PC-3 (cell line): ENCODE results near the gene CDH16. TPM values are rescaled to one million over a fixed set of nuclear protein-coding genes. Genes with fewer than 3 reads are reported as not detected.

Experiments
- ATAC-seq: fragments of 200-7000 bp; cut with Tn5 transposase; 2 replicates; pipeline ENCODE4 v1.9.1; 2020; ENCODE audit warnings: mild to moderate bottlenecking, moderate library complexity
- BruUV-seq: library from RNA; stranded (reverse); fragments of 400-500 nt; replicated peaks from 2 replicates; lab custom pipeline; 2021; lab: Mats Ljungman, UMichigan
- CTCF ChIA-PET: fragments of 300-600 bp; sonication (Branson Sonifier 250); formaldehyde crosslinking; loops from one replicate; lab custom pipeline; 2022; ENCODE audit warnings: antibody characterized with exemption; lab: Charles Lee
- POLR2A ChIA-PET: fragments of 300-600 bp; sonication (Branson Sonifier 250); formaldehyde crosslinking; loops from one replicate; lab custom pipeline; 2022; ENCODE audit warnings: antibody characterized with exemption; ENCODE audit not compliant: unreplicated experiment; lab: Charles Lee
- DNase-seq: peaks from one replicate; pipeline ENCODE4 v3.0.0-alpha.2; 2015
- H2AFZ ChIP-seq: fragments of 300-600 bp; sonication (generic); 2 replicates; pipeline ENCODE4 v1.6.0; 2016; ENCODE audit warnings: antibody characterized with exemption, low read length
- H3F3A ChIP-seq: fragments of 300-600 bp; sonication (generic); one replicate; pipeline ENCODE4 v1.6.0; 2017; ENCODE audit warnings: antibody characterized with exemption, low read length, control low read depth, mild to moderate bottlenecking; ENCODE audit not compliant: unreplicated experiment
- H3K27ac ChIP-seq: fragments of 300-600 bp; sonication (generic); 2 replicates; pipeline ENCODE4 v1.5.1; 2016; ENCODE audit warnings: mild to moderate bottlenecking, low read length
- H3K27me3 ChIP-seq: fragments of 300-600 bp; sonication (generic); 2 replicates; pipeline ENCODE4 v1.6.1; 2016; ENCODE audit warnings: low read length, mixed read lengths
- H3K36me3 ChIP-seq: fragments of 300-600 bp; sonication (generic); 2 replicates; pipeline ENCODE4 v1.6.1; 2016; ENCODE audit warnings: low read depth, mixed run types, low read length, mixed read lengths
- H3K4me1 ChIP-seq: fragments of 300-600 bp; sonication (generic); 2 replicates; pipeline ENCODE4 v1.5.1; 2016; ENCODE audit warnings: low read length; ENCODE audit not compliant: insufficient read depth
- H3K4me2 ChIP-seq: fragments of 300-600 bp; sonication (generic); 2 replicates; pipeline ENCODE4 v1.6.0; 2016; ENCODE audit warnings: low read length
- H3K4me3 ChIP-seq: fragments of 300-600 bp; sonication (generic); 2 replicates; pipeline ENCODE4 v1.5.1; 2016; ENCODE audit warnings: mild to moderate bottlenecking, low read length, mixed read lengths
- H3K79me2 ChIP-seq: fragments of 300-600 bp; sonication (generic); 2 replicates; pipeline ENCODE4 v1.6.1; 2017; ENCODE audit warnings: low read length, mixed read lengths
- H3K9ac ChIP-seq: fragments of 300-600 bp; sonication (generic); 2 replicates; pipeline ENCODE4 v1.6.0; 2016; ENCODE audit warnings: mild to moderate bottlenecking, low read length
- H3K9me2 ChIP-seq: fragments of 300-600 bp; sonication (generic); replicated peaks from 2 replicates; pipeline ENCODE4 v1.6.1; 2016; ENCODE audit warnings: mixed run types, low read length, mixed read lengths
- H3K9me3 ChIP-seq: fragments of 300-600 bp; sonication (generic); 2 replicates; pipeline ENCODE4 v1.6.1; 2016; ENCODE audit warnings: low read length, mixed read lengths
- H4K20me1 ChIP-seq: fragments of 300-600 bp; sonication (generic); 2 replicates; pipeline ENCODE4 v1.6.1; 2016; ENCODE audit warnings: low read length, mixed read lengths
- EZH2 ChIP-seq: fragments of 300-600 bp; sonication (generic); IDR thresholded peaks from one replicate; pipeline ENCODE4 v1.6.1; 2017; ENCODE audit warnings: antibody characterized with exemption, mild to moderate bottlenecking, low read length; ENCODE audit not compliant: unreplicated experiment
- EZH2phosphoT487 ChIP-seq: fragments of 300-600 bp; sonication (generic); IDR thresholded peaks from 2 replicates; pipeline ENCODE4 v1.6.1; 2018; ENCODE audit warnings: mild to moderate bottlenecking, antibody characterized with exemption, low read length, borderline replicate concordance
- intact Hi-C: fragments of 100-400 bp; cut with micrococcal nuclease; formaldehyde crosslinking; loops from 2 replicates; pipeline ENCODE4 v1.9.0; 2023
- total RNA-seq: library from RNA; depleted of rRNA; stranded (reverse); fragments of >200 nt; gene quantifications from 2 replicates; pipeline ENCODE4 v1.2.3, GENCODE V29; 2014
- TF ChIP-seq, protein P1 (sequence below): fragments of 300-600 bp; sonication (generic); conservative IDR thresholded peaks from 2 replicates; pipeline ENCODE4 v1.5.1; 2017; ENCODE audit warnings: antibody characterized with exemption, low read depth, mild to moderate bottlenecking, low read length

Gene CDH16
- total RNA-seq, 1 experiment from 2014 or later: not detected

DNA sequence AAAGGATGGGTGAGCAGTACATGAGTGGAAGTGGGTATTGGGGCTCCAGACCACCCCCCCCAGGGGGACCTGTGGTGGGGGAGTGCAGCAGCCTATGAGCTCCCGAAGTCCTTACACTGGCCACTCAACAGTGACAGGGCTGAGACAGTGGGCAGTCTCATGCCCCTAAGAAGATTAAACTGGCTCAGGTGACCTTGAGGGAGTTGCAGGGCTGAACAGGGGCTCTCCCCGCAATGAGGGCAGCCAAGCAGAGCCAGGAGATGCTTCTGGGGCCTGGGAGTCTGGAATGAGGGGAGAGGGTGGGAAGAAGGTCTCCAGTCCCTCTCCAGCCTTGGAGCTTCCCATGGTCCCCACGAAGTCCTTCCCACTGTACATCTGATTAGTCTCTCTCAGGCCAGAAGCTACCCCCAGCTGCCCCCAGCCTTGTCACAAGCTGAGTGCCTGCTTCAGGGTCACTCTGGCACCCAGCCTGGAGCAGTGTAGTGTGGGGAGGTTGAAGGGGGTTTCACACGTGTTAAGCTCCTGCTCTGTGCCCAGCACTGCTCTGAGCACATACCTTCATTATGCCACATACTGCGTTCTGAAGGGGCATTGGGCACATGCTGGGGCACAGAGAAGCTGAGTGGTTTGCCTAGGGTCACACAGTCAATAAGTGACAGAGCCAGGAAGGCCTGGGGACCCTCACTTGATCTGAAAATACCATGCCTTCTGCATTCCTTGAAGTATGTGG lies 1.0 kb upstream of the CDH16 start:
- no peak overlapping the region for H3K27ac ChIP-seq
- no peaks in the 10 kb centered on the region for H4K20me1 ChIP-seq
- H3K4me1 ChIP-seq: no peaks in the 10 kb centered on the region
- no peaks in the 10 kb centered on the region for H3K36me3 ChIP-seq
- H2AFZ ChIP-seq: no peak overlapping the region
- no peak overlapping the region for H3K9ac ChIP-seq
- peaks cover 2% of the 10 kb centered on the region; the same call in 1 of the 2 replicates for H3K27me3 ChIP-seq
- H3F3A ChIP-seq: no peaks in the 10 kb centered on the region
- no peaks in the 10 kb centered on the region for H3K79me2 ChIP-seq
- CTCF ChIA-PET: no interaction called here
- ATAC-seq (no peak), DNase-seq (no peak)
- POLR2A ChIA-PET: no interaction called here
- intact Hi-C loops: no loop called here
- BruUV-seq: no TSS peak
- H3K9me3 ChIP-seq: no peaks in the 10 kb centered on the region
- H3K4me3 ChIP-seq: no peak overlapping the region
- no peak for TF ChIP-seq EZH2phosphoT487
- TF ChIP-seq, protein P1, sequence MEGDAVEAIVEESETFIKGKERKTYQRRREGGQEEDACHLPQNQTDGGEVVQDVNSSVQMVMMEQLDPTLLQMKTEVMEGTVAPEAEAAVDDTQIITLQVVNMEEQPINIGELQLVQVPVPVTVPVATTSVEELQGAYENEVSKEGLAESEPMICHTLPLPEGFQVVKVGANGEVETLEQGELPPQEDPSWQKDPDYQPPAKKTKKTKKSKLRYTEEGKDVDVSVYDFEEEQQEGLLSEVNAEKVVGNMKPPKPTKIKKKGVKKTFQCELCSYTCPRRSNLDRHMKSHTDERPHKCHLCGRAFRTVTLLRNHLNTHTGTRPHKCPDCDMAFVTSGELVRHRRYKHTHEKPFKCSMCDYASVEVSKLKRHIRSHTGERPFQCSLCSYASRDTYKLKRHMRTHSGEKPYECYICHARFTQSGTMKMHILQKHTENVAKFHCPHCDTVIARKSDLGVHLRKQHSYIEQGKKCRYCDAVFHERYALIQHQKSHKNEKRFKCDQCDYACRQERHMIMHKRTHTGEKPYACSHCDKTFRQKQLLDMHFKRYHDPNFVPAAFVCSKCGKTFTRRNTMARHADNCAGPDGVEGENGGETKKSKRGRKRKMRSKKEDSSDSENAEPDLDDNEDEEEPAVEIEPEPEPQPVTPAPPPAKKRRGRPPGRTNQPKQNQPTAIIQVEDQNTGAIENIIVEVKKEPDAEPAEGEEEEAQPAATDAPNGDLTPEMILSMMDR: no peak
- no peak for TF ChIP-seq EZH2
- H3K4me2 ChIP-seq: no peak overlapping the region
- H3K9me2 ChIP-seq: no peaks in the 10 kb centered on the region

DNA sequence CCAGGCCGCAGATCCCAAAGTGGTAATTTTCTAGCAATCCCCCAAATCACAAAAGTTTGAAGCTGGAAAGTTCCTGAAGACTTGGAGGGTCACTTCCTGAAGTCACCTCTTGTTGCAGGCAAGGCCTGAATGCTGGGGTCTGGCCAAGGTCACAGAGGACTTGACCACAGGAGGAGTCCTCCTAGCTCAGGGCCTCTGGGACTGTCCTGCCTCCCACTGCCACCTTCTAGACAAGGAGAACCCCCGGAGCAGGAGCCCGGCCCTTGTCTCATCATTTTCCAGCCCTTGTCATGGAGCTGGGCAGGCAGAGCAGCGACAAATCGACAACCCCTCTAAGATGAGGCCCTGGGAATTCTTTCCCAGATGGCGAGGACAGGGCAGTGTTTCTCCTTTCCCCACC lies 330 bp downstream of the CDH16 start:
- intact Hi-C loops: no loop called here
- Histone ChIP-seq H3K36me3 (no peaks in the 10 kb centered on the region), H3F3A (no peaks in the 10 kb centered on the region), H3K9me3 (no peaks in the 10 kb centered on the region), H3K4me2 (no peak overlapping the region), H4K20me1 (no peaks in the 10 kb centered on the region), H3K4me3 (no peak overlapping the region), H2AFZ (no peak overlapping the region), H3K27ac (no peak overlapping the region), H3K27me3 (no peaks in the 10 kb centered on the region), H3K9me2 (no peaks in the 10 kb centered on the region), H3K4me1 (no peaks in the 10 kb centered on the region), H3K79me2 (no peaks in the 10 kb centered on the region), H3K9ac (no peak overlapping the region)
- ATAC-seq (no peak), DNase-seq (no peak)
- BruUV-seq: no TSS peak
- ChIA-PET POLR2A (no interaction called here), CTCF (no interaction called here)
- TF ChIP-seq EZH2phosphoT487 (no peak), EZH2 (no peak)
- TF ChIP-seq, protein P1: no peak

DNA sequence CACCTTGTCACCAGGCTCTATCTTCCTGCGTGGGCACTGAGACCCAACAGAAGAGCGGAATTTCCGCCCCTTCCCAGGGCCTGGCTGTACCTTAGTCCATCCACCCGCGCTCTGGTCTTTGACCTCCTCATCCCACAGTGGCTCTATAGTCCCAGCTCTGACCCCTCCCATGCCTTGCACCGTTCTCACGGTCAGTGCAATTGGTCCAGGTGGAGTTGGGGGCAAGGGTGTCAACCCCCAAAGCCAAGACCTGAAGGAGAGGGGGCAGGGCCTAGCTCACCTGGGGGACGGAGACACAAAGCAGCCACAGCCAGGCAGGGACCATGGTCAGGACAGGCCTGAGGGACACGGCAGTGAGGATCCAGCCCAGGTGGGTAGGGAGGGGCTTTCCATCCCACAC lies 944 bp downstream of the CDH16 start:
- ChIA-PET CTCF (no interaction called here), POLR2A (no interaction called here)
- no peak overlapping the region for H3K27ac ChIP-seq
- TF ChIP-seq, protein P1: no peak
- TF ChIP-seq EZH2 (no peak), EZH2phosphoT487 (no peak)
- no peaks in the 10 kb centered on the region for H3K9me3 ChIP-seq
- no peak for DNase-seq
- no TSS peak for BruUV-seq
- H3K27me3 ChIP-seq: no peaks in the 10 kb centered on the region
- no peaks in the 10 kb centered on the region for H3F3A ChIP-seq
- no peak overlapping the region for H3K4me3 ChIP-seq
- intact Hi-C loops: no loop called here
- H2AFZ ChIP-seq: no peak overlapping the region
- H4K20me1 ChIP-seq: no peaks in the 10 kb centered on the region
- no peak for ATAC-seq
- H3K36me3 ChIP-seq: no peaks in the 10 kb centered on the region
- no peak overlapping the region for H3K9ac ChIP-seq
- H3K79me2 ChIP-seq: no peaks in the 10 kb centered on the region
- no peak overlapping the region for H3K4me2 ChIP-seq
- H3K9me2 ChIP-seq: no peaks in the 10 kb centered on the region
- no peaks in the 10 kb centered on the region for H3K4me1 ChIP-seq
